Choroid plexus epithelial cell (primary cell): Measurements from ENCODE around the gene TMEM91.

ENCODE experiments used
- DNase-seq: peaks from one replicate; pipeline ENCODE4 v3.0.0-alpha.2; 2010; ENCODE audit warnings: low read depth
- H3K4me3 ChIP-seq: 2 replicates; pipeline ENCODE4 v1.5.1; 2011; ENCODE audit warnings: low read depth, mild to moderate bottlenecking, control low read depth, low read length, moderate library complexity
- TF ChIP-seq, protein P1 (sequence below): conservative IDR thresholded peaks from 2 replicates; pipeline ENCODE4 v1.5.1; 2011; ENCODE audit warnings: low read depth, mild to moderate bottlenecking, control low read depth, inconsistent platforms, low read length, moderate library complexity

The TMEM91 gene

DNA sequence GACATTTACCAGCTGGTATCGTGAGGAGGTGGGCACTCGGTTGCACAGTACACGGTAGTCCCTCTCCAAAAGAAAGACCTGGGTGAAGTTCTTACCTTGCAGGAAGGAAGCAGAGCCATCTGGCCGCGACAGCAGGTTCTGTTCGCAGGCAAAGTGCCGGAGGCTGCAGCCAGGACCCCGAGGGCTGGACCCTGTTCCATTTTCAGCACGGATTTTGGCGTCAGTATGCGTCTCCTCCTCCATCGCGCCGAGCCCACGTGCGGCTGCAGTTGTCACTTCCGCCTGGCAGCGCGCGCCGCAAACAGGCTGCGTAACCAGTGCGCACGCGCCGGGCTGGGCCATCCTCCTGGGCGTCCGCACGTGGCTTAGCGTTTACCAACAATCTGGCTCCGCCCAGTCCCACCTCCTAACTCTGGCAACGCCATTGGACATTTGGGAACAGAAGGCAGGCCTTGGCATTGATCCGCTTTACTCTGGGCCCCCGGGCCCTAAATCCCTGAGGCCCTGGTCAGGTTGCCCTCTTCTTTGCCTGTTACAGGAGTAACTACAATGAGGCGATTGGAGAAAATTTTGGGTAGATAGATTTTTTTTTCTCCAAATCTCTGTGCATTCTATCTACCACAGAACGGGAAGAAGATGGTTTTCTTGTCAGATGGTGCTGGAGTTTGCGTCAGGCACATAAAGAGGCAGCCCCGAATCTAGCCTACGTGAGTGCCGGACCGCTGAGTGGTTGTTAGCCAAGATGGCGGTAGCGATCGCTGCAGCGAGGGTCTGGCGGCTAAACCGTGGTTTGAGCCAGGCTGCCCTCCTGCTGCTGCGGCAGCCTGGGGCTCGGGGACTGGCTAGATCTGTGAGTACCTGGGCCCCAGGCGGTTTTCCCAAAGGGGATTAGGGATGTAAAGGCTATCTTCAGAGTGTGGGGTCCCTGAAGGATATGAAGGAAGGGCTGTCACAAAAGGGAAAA lies 21.0 kb downstream of the TMEM91 start, which contains the start of the genes BCKDHA and EXOSC5:
TSS of gene BCKDHA (plus strand) at position 733 of the 964 bp plus-strand sequence. CDS start at position 743, 10 bp downstream.
TSS of gene EXOSC5 (minus strand) at position 274 of the 964 bp plus-strand sequence. CDS start at position 243, 31 bp downstream.
- TF ChIP-seq, protein P1, sequence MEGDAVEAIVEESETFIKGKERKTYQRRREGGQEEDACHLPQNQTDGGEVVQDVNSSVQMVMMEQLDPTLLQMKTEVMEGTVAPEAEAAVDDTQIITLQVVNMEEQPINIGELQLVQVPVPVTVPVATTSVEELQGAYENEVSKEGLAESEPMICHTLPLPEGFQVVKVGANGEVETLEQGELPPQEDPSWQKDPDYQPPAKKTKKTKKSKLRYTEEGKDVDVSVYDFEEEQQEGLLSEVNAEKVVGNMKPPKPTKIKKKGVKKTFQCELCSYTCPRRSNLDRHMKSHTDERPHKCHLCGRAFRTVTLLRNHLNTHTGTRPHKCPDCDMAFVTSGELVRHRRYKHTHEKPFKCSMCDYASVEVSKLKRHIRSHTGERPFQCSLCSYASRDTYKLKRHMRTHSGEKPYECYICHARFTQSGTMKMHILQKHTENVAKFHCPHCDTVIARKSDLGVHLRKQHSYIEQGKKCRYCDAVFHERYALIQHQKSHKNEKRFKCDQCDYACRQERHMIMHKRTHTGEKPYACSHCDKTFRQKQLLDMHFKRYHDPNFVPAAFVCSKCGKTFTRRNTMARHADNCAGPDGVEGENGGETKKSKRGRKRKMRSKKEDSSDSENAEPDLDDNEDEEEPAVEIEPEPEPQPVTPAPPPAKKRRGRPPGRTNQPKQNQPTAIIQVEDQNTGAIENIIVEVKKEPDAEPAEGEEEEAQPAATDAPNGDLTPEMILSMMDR: no peak
- peak within 1 kb of the TSS; percentile 83 for H3K4me3 ChIP-seq
- DNase-seq: peak; percentile 100

DNA sequence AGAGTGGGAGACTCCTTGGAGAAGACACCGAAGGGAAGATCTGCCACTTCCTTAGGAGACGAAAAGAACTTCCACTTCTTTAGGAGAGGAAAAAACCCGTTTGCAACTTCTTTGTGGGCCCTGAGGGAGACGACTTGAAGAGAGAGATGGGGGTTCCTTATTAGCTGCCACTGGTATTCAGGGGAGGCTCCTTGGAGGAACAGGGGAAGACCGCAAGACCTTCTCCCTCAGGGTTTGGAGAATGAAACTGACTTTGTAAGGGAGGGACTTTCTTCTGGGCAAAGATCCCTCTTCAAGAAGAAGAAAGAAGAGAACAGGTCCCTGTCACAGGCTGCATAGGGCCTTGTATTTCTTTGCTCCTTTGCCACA lies 21.7 kb downstream of the TMEM91 start:
- peak overlapping the region; percentile 83 for H3K4me3 ChIP-seq
- DNase-seq: no peak
- TF ChIP-seq, protein P1: no peak

DNA sequence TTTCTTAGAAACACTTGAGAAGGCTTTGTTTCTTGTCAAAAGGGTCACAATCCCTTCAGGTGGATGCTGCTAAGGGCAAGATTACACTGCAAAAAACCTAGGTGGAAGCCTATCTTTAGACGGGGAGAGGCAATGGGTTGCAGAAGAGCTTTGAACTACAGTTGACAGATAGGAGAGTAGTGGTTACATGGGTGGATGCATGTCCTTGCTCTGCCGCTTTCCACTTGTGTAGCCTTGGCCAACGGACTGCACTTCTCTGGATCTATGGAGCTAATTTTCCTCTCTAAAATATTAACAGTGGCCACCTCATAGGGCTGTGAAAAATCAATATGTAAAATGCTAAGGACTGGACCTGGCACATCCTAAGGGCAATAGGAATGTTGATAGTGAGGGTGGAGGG lies 22.3 kb downstream of the TMEM91 start:
- no peak for DNase-seq
- H3K4me3 ChIP-seq: peak overlapping the region; percentile 83
- TF ChIP-seq, protein P1: no peak

DNA sequence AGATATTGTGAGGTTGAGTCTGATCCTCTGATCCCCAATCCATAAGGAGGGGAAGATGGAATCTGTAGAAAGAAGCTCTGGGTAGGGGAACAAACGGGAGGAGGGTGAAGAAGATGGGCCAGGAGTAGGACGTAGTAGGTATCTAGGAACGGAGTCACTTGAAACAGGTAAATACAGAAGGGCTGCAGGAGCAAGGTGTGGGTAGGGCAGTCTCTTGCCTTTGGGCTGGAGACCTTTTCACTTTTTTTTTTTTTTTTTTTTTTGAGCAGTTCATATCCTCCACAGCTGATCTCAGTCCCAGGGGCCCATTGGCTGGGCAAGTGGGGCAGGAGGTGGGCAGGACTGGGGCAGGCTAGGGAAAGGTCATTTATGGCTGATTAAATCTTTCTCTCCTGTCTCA lies 22.8 kb downstream of the TMEM91 start:
- TF ChIP-seq, protein P1: no peak
- no peak overlapping the region for H3K4me3 ChIP-seq
- no peak for DNase-seq

DNA sequence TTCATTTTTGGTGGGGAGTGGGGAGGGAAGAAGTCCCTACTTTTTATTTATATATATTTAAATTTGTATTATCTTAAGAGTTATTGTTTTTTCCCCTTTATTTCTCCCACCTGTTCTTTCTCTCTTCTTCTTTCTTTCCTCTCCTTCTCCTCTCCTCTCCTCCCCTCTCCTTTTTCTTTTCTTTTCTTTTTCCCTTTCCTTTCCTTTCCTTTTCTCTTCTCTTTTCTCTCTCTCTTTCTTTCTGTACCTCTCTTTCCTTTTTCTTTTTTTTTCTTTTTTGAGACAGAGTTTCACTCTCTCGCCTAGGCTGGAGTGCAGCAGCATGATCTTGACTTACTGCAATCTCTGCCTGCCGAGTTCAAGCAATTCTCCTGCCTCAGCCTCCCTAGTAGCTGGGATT lies 23.2 kb downstream of the TMEM91 start:
- DNase-seq: no peak
- H3K4me3 ChIP-seq: no peak overlapping the region
- TF ChIP-seq, protein P1: no peak

DNA sequence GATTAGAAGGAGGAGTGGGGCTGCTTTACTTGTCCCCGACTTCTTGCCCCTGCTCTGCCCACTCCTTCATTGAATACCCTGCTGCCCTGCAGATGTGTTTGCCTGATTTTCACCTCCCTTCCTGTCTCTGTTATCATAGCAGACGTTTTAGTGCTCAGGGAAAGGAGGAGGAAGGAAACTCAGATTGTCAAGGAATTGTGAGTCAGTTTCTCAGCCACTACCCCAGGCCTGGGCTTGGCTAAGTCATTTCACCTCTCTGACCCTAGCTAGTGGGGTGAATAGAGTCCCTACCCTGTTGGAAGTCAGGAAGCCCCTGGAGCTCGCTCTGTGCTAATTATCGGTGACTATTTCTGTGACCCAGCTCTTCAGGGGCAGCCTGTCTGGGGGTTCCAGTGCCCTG lies 25.1 kb downstream of the TMEM91 start:
- H3K4me3 ChIP-seq: no peak overlapping the region
- TF ChIP-seq, protein P1: no peak
- DNase-seq: no peak
